GM19467 (cell line): Measurements from ENCODE around the gene CPTP.

Experiments used
- ATAC-seq: cut with Tn5 transposase; IDR thresholded peaks from one replicate; pipeline ENCODE4 v1.9.1; 2021; ENCODE audit warnings: mild to moderate bottlenecking, moderate library complexity; ENCODE audit not compliant: unreplicated experiment

The CPTP gene

DNA sequence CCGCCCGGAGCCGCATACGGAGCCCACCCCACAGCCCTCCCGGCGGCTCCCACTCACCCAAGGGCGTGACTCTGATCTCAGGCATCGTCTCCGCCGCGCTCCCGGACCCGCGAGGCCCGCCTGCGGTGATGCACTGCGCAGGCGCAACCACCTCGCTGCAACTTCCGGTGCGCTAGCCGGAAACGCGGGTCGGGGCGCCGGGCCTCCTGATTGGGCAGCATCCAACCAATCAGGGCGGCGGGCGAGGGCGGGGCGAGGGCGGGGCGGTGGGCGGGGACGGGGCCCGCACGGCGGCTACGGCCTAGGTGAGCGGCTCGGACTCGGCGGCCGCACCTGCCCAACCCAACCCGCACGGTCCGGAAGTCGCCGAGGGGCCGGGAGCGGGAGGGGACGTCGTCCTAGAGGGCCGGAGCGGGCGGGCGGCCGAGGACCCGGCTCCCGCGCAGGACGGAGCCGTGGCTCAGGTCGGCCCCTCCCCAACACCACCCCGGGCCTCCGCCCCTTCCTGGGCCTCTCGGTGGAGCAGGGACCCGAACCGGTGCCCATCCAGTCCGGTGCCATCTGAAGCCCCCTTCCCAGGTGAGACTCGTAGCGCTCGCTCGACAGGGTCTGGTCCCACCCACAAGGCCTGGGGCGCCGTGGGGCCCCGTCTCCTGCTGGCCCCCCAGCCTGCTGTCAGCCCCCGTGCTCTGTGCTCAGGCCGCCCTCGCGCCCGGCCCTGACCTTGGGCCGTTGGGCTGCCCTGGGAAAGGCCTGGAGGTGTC is at the start of gene CPTP, which contains the start of gene INTS11:
CPTP (plus strand) TSS at position 279 of the 764 bp plus-strand sequence. CDS start 2,109 bp downstream, outside the sequence.
INTS11 (minus strand) TSS at position 137 of the 764 bp plus-strand sequence; CDS start at position 85, 52 bp downstream.
- ATAC-seq, result peak; percentile 52

- ATAC-seq, result no peak
Observed at GRCh38 chr1:1274931-1275431, 49.6 kb upstream of the CPTP start.

- no peak for ATAC-seq
Observed at GRCh38 chr1:1275836-1276235, 48.8 kb upstream of the CPTP start.

DNA sequence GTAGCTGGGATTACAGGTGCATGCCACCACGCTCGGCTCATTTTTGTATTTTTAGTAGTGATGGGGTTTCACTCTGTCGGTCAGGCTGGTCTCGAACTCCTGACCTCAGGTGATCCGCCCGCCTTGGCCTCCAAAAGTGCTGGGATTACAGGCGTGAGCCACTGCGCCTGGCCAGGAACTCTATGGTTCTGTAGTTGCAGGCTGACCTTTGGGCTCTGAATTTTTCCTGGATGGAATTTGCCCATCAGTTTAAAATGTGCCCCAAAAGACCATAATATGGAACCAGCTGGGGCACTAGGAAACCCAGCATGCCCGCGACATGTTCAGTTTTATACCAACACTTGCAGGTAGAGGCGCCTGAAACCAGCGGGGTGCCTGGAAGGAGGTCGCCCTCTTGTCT is 46.0 kb upstream of the CPTP start:
- ATAC-seq, result no peak

GRCh38 chr1:1279028-1279427 is 45.6 kb upstream of the CPTP start:
- ATAC-seq, result no peak

DNA sequence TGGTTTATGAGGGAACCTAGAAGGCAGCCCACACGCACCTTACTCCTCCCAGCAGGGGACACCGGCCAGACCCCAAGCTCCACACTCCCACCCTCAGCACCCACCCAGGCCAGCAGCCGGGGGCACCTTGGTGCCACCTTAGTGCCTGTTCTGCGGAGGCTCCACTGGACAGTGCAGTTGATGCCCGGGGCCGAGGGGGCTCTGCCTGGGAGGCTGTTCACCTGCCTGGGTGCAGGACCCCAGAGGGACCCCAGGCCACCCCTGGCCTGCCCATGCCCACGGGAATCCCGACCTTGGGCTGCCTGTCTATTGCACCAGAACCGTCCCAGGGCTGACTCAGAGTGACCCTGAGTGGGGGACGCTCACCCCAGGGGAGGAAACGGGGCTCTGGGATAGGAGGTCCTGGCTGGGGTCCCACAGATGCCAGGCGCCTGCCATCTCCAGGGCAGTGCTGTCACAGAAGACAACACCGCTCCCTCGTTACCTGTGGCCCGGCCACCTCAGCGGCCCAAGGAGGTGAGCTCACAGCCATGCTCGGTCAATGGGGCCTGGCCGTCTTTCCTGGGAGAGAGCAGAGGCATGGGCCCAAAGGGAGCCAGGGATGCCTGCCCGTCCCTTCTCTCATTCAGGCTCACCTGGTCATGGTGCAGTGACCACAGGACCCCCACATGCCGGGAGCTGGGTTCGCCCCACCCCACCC is 43.7 kb upstream of the CPTP start:
- ATAC-seq, result no peak

DNA sequence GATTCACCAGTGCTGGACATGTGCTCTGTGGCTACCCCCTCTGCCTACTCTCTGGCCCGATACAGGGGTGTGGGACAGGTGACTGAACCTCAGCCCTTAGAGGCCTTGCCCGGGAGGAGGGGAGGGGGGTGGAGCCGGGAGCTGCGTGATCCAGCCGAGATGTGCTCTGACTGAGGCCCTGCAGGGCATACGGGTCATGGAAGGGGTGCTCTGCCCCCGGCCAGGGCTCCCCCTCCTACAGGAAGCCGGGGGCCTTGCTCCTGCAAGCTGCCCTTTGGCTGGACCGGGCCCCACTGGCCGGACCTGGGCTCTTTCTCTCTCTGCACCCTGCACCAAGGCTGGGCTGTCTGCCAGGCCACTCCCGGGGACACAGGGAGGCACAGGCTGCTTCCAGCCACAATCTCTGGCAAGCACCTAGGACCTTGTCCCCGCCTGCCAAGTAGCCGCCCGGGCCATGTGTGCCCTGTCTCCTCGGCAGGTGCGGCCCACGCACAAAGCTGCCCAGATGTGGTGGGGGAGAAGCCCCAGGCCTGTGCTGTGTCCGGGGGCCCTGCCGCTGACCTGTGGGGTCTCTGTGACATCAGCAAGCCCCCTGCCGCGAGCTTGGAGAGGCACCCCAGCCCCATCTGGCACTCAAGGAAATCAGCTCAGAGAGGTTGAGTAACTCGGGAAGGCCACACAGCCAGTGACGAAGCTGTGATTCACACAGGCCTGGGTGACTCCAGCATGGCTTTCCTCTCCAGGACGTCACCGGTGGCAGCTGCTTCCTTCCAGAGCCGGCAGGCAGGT is 42.9 kb upstream of the CPTP start:
- ATAC-seq, result no peak

GRCh38 chr1:1282998-1283397 is 41.6 kb upstream of the CPTP start:
- no peak for ATAC-seq

DNA sequence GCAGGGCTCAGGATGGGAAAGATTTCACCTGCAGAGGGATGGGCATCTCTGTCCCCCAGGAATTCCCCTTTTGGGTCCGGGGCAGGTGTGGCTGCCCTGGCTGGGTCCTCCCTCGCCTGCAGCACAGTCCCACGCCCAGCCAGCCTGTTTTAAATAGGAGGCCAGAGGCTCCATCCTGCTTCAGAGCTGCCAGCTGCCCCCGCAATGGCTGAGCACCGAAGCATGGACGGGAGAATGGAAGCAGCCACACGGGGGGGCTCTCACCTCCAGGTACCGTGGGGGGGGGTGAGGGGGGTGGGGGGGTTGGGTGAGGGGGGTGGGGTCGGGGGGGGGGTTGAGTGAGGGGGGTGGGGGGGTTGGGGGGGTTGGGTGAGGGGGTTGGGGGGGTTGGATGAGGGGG is 40.8 kb upstream of the CPTP start:
- no peak for ATAC-seq

DNA sequence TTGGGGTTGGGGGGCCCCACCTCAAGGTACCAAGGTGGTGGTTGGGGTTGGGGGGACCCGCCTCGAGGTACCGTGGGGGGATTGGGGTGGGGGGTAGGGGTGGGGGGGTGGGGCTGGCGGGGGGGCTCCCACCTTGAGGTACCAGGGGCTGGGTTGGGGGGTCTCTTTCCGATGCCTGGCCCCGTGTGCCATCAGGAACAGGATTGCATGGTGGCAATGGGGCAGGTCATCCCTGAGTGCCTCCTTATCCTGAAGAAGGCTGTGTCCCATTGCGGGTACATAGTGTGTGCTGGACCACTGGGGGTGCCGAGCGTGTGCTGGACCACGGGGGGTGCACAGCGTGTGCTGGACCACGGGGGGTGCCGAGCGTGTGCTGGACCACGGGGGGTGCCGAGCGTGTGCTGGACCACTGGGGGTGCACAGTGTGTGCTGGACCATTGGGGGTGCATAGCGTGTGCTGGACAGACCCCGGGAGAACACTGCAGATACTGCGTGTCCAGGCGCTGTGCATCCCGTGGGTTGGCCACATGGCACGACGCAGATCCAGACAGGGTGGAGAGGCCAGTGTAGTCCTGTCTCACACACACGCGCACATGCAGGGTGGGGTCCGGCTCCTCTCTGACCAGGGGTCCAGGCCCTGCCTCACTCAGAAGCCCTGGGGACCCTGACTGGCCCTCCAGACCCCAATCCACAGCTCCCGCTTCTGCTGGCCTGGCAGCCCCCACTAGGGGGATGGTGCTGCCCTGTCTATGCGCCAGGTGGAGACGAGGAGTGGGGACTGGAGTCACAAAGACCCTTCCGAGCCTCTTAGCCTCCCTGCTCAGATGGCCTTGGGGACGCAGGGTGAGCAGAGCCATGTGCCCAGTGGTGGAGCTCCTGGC is 40.1 kb upstream of the CPTP start:
- no peak for ATAC-seq

DNA sequence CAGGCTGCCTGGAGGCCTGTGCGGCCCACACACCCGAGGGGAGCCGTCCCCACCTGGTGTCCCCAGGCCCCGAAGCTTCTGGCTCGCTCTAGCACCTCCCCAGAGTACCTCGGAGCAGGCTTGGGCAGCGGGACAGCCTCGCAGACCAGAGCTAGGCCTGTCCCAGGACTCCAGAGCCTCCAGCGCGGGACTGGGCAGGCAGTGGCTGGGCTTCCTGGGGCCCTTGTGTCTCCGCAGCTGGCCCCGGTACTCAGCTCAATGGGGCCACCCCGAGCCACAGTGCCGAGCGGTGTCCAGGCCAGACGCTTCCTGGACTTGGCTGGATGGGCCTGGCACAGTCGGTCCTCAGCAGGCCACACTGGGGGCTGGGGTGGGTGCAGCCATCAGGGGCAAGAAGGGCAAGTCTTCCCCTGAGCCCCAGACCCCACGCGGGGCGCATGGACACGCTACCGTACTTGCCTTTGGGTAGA is 39.5 kb upstream of the CPTP start:
- ATAC-seq, result no peak

- no peak for ATAC-seq
Observed at GRCh38 chr1:1285611-1286311, 38.8 kb upstream of the CPTP start.

DNA sequence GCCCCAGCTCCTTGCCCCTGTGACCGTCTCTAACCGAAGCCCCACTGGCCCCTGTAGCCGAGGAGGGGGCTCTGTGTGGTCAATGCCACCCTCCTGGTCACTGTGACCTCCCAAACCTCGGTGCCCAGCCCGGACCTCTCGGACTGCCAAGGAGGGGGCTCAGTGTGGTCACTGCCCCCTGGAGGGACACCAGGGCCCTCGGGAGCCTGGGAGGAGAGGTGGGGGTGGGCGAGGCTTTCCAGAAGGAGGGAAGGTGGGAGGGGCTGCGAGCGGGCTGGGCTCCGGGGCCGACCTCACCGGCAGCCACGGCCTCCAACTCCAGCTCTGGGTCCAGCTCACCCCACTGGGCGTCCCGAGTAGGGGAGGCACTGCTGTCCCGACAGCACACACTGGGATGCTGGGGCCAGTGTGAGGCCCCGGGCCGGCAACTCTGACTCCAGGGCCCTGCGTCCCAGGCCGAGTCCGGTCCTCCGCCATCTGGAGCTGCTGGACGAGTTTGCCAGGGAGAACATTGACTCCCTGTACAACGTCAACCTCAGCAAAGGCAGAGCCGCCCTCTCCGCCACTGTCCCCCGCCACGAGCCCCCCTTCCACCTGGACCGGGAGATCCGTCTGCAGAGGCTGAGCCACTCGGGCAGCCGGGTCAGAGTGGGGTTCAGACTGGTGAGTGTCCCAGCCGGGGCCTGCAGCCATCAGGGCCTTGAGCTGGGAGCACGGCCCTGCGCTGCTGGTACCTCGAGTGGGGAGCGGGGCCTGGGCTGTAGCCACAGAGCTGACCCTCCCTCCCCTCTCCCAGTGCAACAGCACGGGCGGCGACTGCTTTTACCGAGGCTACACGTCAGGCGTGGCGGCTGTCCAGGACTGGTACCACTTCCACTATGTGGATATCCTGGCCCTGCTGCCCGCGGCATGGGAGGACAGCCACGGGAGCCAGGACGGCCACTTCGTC is 38.0 kb upstream of the CPTP start:
- ATAC-seq, result no peak

GRCh38 chr1:1287288-1288110 is 37.1 kb upstream of the CPTP start:
- ATAC-seq, result no peak

DNA sequence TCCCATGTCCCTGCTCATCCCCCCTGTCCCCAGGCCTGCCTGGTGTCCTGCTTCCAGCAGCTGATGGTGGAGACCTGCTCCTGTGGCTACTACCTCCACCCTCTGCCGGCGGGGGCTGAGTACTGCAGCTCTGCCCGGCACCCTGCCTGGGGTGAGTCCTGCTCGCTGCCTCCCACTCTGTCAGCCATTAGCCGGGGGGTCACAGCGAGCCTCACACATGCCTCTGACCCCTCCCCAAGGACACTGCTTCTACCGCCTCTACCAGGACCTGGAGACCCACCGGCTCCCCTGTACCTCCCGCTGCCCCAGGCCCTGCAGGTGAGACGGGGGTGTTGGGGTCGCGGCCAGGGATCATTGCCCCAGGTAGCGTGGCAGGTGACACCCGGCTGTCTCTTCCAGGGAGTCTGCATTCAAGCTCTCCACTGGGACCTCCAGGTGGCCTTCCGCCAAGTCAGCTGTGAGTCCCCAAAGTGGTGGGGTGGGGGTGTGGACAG is 34.3 kb upstream of the CPTP start:
- no peak for ATAC-seq

GRCh38 chr1:1291023-1291528 is 33.5 kb upstream of the CPTP start:
- no peak for ATAC-seq
